HCT116 (cell line): ENCODE results near the gene GNAO1. TPM values are rescaled to one million over a fixed set of nuclear protein-coding genes. Genes with fewer than 3 reads are reported as not detected.

Source experiments
- ATAC-seq: fragments of 200-7000 bp; cut with Tn5 transposase; 2 replicates; pipeline ENCODE4 v1.9.1; 2020; ENCODE audit warnings: mild to moderate bottlenecking, moderate library complexity
- BruUV-seq: library from RNA; stranded (reverse); fragments of 400-500 nt; replicated peaks from 2 replicates; lab custom pipeline; 2021; lab: Mats Ljungman, UMichigan
- CTCF ChIA-PET: fragments of 300-600 bp; sonication (Branson Sonifier 250); formaldehyde crosslinking; loops from one replicate; lab custom pipeline; 2021; ENCODE audit warnings: antibody characterized with exemption; lab: Charles Lee
- POLR2A ChIA-PET: fragments of 300-600, 350-600 bp; sonication (Branson Sonifier 250); formaldehyde crosslinking; loops from one replicate; lab custom pipeline; 2021; ENCODE audit warnings: antibody characterized with exemption; lab: Charles Lee
- RAD21 ChIA-PET, 2 experiments: fragments of 300-600 bp; sonication (Branson Sonifier 250); formaldehyde crosslinking; loops; one replicate each; lab custom pipeline; 2023; ENCODE audit warnings: low total read pairs in 2 of 2; ENCODE audit not compliant: uncharacterized antibody in 2 of 2, unreplicated experiment in 2 of 2, low non-redundant PET in 1 of 2; lab: Charles Lee
- DNase-seq: peaks from one replicate; pipeline ENCODE4 v3.0.0-alpha.2; 2010; ENCODE audit warnings: low read depth, low spot score
- H2AFZ ChIP-seq: fragments of 200-600 bp; shearing (Covaris generic), sonication (generic); 2 replicates; pipeline ENCODE4 v1.6.1; 2017; ENCODE audit warnings: low read depth, mixed run types, mixed read lengths, antibody characterized with exemption, low read length; ENCODE audit not compliant: poor library complexity, severe bottlenecking
- H3K27ac ChIP-seq: 2 replicates; pipeline ENCODE4 v1.5.1; 2012; ENCODE audit warnings: low read depth, low read length
- H3K27me3 ChIP-seq: fragments of 200-600 bp; sonication (generic); 2 replicates; pipeline ENCODE4 v1.6.1; 2016; ENCODE audit warnings: mixed run types, low read length, mixed read lengths; ENCODE audit not compliant: insufficient read depth
- H3K36me3 ChIP-seq, 2 experiments: fragments of 200-500 bp in 1 of 2; fragments of 200-600 bp in 1 of 2; sonication (Bioruptor generic) in 1 of 2; sonication (generic) in 1 of 2; 2 replicates each; pipeline versions ENCODE4 v1.5.1 to v1.6.1; 2014 to 2016; ENCODE audit warnings: low read length in 2 of 2, inconsistent platforms in 1 of 2, mixed read lengths in 1 of 2, mixed run types in 1 of 2; ENCODE audit not compliant: insufficient read depth in 2 of 2, control insufficient read depth in 1 of 2
- H3K4me1 ChIP-seq, 2 experiments: fragments of 200-600 bp in 1 of 2; sonication (generic) in 1 of 2; 2 replicates each; pipeline versions ENCODE4 v1.5.1 to v1.6.1; 2012 to 2017; ENCODE audit warnings: low read length in 2 of 2, inconsistent platforms in 1 of 2, mild to moderate bottlenecking in 1 of 2, mixed read lengths in 1 of 2, mixed run types in 1 of 2, moderate library complexity in 1 of 2; ENCODE audit not compliant: insufficient read depth in 2 of 2, control insufficient read depth in 1 of 2
- H3K4me2 ChIP-seq: fragments of 200-600 bp; sonication (generic); 2 replicates; pipeline ENCODE4 v1.6.1; 2017; ENCODE audit warnings: mixed run types, low read length, mixed read lengths
- H3K4me3 ChIP-seq, 2 experiments: fragments of 200-600 bp in 1 of 2; sonication (generic) in 1 of 2; replicated peaks in 1 of 2; 2 replicates each; pipeline ENCODE4 v1.5.1; 2011 to 2016; ENCODE audit warnings: low read length in 2 of 2, control low read depth in 1 of 2, low read depth in 1 of 2, mild to moderate bottlenecking in 1 of 2, mixed read lengths in 1 of 2, mixed run types in 1 of 2
- H3K79me2 ChIP-seq: fragments of 200-600 bp; sonication (generic); 2 replicates; pipeline ENCODE4 v1.6.1; 2017; ENCODE audit warnings: mild to moderate bottlenecking, mixed run types, low read length, moderate library complexity, mixed read lengths; ENCODE audit not compliant: insufficient read depth
- H3K9ac ChIP-seq: fragments of 200-600 bp; sonication (generic); 2 replicates; pipeline ENCODE4 v1.6.1; 2016; ENCODE audit warnings: low read length, mixed read lengths
- H3K9me2 ChIP-seq: fragments of 200-600 bp; sonication (generic), shearing (Covaris generic); 2 replicates; pipeline ENCODE4 v1.6.1; 2017; ENCODE audit warnings: mixed run types, mild to moderate bottlenecking, moderate library complexity; ENCODE audit not compliant: insufficient read depth
- H3K9me3 ChIP-seq, 2 experiments: fragments of 200-500 bp in 1 of 2; fragments of 200-600 bp in 1 of 2; sonication (Bioruptor generic) in 1 of 2; sonication (generic) in 1 of 2; 2 replicates each; pipeline ENCODE4 v1.6.1; 2014 to 2017; ENCODE audit warnings: low read length in 2 of 2, mixed read lengths in 2 of 2, inconsistent platforms in 1 of 2, low read depth in 1 of 2, mild to moderate bottlenecking in 1 of 2, mixed run types in 1 of 2, moderate library complexity in 1 of 2; ENCODE audit not compliant: control insufficient read depth in 1 of 2, insufficient read depth in 1 of 2
- H4K20me1 ChIP-seq: fragments of 200-600 bp; sonication (generic), shearing (Covaris generic); 2 replicates; pipeline ENCODE4 v1.6.1; 2017; ENCODE audit warnings: mixed run types, mild to moderate bottlenecking, moderate library complexity; ENCODE audit not compliant: insufficient read depth
- CBX3 ChIP-seq: IDR thresholded peaks from 2 replicates; pipeline ENCODE4 v1.6.1; 2012; ENCODE audit warnings: low read depth
- CEBPB ChIP-seq: IDR thresholded peaks from 2 replicates; pipeline ENCODE4 v1.6.1; 2012; ENCODE audit warnings: low read depth
- EGR1 ChIP-seq: IDR thresholded peaks from 2 replicates; pipeline ENCODE4 v1.6.1; 2012; ENCODE audit warnings: low read depth
- ELF1 ChIP-seq: IDR thresholded peaks from 2 replicates; pipeline ENCODE4 v1.6.1; 2012; ENCODE audit warnings: low read depth, borderline replicate concordance
- FOSL1 ChIP-seq: IDR thresholded peaks from 2 replicates; pipeline ENCODE4 v1.6.1; 2012; ENCODE audit warnings: low read depth
- JUND ChIP-seq: IDR thresholded peaks from 2 replicates; pipeline ENCODE4 v1.6.1; 2012
- POLR2A ChIP-seq: IDR thresholded peaks from 2 replicates; pipeline ENCODE4 v1.7.0; 2011; ENCODE audit warnings: borderline replicate concordance; ENCODE audit not compliant: insufficient read depth, insufficient read length; ENCODE audit errors: extremely low read depth
- RAD21 ChIP-seq: IDR thresholded peaks from 2 replicates; pipeline ENCODE4 v1.6.1; 2012; ENCODE audit warnings: low read depth, mild to moderate bottlenecking
- SIN3A ChIP-seq: IDR thresholded peaks from 2 replicates; pipeline ENCODE4 v1.6.1; 2012; ENCODE audit warnings: low read depth
- SP1 ChIP-seq: IDR thresholded peaks from 2 replicates; pipeline ENCODE4 v1.6.1; 2012; ENCODE audit warnings: low read depth
- SRF ChIP-seq: IDR thresholded peaks from 2 replicates; pipeline ENCODE4 v1.6.1; 2012; ENCODE audit warnings: low read depth
- ZFX ChIP-seq: fragments of 450-650 bp; IDR thresholded peaks from 2 replicates; pipeline ENCODE4 v1.6.1; 2017
- ZNF274 ChIP-seq: fragments of 200-500 bp; sonication (Bioruptor generic); IDR thresholded peaks from 2 replicates; pipeline ENCODE4 v1.6.1; 2014; ENCODE audit warnings: mild to moderate bottlenecking, low read depth, low read length, inconsistent platforms
- intact Hi-C: fragments of 100-400 bp; cut with micrococcal nuclease; formaldehyde crosslinking; loops from 2 replicates; pipeline ENCODE4 v1.10.0; 2022
- total RNA-seq: library from RNA; stranded (reverse); gene quantifications from one replicate; pipeline ENCODE4 v1.2.1, GENCODE V29; 2021; ENCODE audit not compliant: unreplicated experiment
- TF ChIP-seq, protein P1 (sequence below): IDR thresholded peaks from 2 replicates; pipeline ENCODE4 v1.6.1; 2012
- TF ChIP-seq, protein P2 (sequence below), 3 experiments: fragments of 200-600 bp in 1 of 3; sonication (generic) in 1 of 3; IDR thresholded peaks in 2 of 3; conservative IDR thresholded peaks in 1 of 3; 2 replicates each; pipeline ENCODE4 v1.5.1; 2012 to 2017; ENCODE audit warnings: low read depth in 2 of 3, low read length in 2 of 3, antibody characterized with exemption in 1 of 3, borderline replicate concordance in 1 of 3, control low read depth in 1 of 3, mild to moderate bottlenecking in 1 of 3, mixed read lengths in 1 of 3, mixed run types in 1 of 3, moderate library complexity in 1 of 3; ENCODE audit not compliant: insufficient read depth in 1 of 3
- TF ChIP-seq, protein P3 (sequence below): IDR thresholded peaks from 2 replicates; pipeline ENCODE4 v1.6.1; 2012; ENCODE audit warnings: low read depth
- TF ChIP-seq, protein P4 (sequence below): IDR thresholded peaks from 2 replicates; pipeline ENCODE4 v1.6.1; 2011; ENCODE audit warnings: mild to moderate bottlenecking, low read length, moderate library complexity; ENCODE audit not compliant: insufficient replicate concordance; ENCODE audit errors: extremely low read depth
- TF ChIP-seq, protein P5 (sequence below): IDR thresholded peaks from 2 replicates; pipeline ENCODE4 v1.6.1; 2012

GNAO1 gene
- total RNA-seq, 1 experiment from 2014 or later: 0.12 TPM

DNA sequence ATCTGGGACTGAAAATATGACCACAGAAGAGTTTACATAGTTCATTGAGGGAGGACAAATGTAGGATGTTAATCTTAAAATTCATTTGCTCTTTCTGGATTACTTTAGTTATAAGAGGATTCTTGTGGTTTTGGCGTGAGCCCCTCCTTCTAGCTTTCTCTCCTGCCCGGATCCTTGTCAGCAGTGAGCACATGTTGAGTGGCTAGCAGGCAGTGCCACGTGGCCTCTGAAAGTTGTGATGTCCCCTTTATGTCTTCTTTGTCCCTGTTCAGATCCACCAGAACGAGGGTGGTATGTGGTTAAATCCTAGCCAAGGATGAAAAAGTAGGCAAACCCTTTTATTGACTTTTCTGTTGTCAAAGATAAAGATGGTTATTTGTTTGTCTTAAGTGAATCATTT is 83.8 kb downstream of the GNAO1 start:
- DNase-seq: no peak
- H3K27me3 ChIP-seq: peaks cover 44% of the 10 kb centered on the region
- H3K79me2 ChIP-seq: no peaks in the 10 kb centered on the region
- ChIA-PET RAD21 (no interaction called here), CTCF (no interaction called here), POLR2A (no interaction called here)
- no peak for ATAC-seq
- no peaks in the 10 kb centered on the region for H3K9me3 ChIP-seq
- BruUV-seq: no TSS peak
- no peak overlapping the region for H3K4me2 ChIP-seq
- no peak overlapping the region for H3K9ac ChIP-seq
- no peak overlapping the region for H2AFZ ChIP-seq
- intact Hi-C loops: no loop called here
- H3K27ac ChIP-seq: no peak overlapping the region
- no peaks in the 10 kb centered on the region for H3K4me1 ChIP-seq
- no peaks in the 10 kb centered on the region for H3K36me3 ChIP-seq
- H4K20me1 ChIP-seq: no peaks in the 10 kb centered on the region
- H3K4me3 ChIP-seq: no peak overlapping the region
- TF ChIP-seq, protein P1, sequence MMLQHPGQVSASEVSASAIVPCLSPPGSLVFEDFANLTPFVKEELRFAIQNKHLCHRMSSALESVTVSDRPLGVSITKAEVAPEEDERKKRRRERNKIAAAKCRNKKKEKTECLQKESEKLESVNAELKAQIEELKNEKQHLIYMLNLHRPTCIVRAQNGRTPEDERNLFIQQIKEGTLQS: no peak
- TF ChIP-seq SIN3A (no peak), CBX3 (no peak), EGR1 (no peak), SRF (no peak), POLR2A (no peak), SP1 (no peak), RAD21 (no peak), CEBPB (no peak), ELF1 (no peak), FOSL1 (no peak), ZNF274 (no peak), ZFX (no peak), JUND (no peak)
- TF ChIP-seq, protein P2, sequence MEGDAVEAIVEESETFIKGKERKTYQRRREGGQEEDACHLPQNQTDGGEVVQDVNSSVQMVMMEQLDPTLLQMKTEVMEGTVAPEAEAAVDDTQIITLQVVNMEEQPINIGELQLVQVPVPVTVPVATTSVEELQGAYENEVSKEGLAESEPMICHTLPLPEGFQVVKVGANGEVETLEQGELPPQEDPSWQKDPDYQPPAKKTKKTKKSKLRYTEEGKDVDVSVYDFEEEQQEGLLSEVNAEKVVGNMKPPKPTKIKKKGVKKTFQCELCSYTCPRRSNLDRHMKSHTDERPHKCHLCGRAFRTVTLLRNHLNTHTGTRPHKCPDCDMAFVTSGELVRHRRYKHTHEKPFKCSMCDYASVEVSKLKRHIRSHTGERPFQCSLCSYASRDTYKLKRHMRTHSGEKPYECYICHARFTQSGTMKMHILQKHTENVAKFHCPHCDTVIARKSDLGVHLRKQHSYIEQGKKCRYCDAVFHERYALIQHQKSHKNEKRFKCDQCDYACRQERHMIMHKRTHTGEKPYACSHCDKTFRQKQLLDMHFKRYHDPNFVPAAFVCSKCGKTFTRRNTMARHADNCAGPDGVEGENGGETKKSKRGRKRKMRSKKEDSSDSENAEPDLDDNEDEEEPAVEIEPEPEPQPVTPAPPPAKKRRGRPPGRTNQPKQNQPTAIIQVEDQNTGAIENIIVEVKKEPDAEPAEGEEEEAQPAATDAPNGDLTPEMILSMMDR (IDR thresholded peaks at IDR 0.05 in 2 of 3, conservative IDR thresholded peaks at IDR 0.05 in 1 of 3; ENCODE audit: borderline replicate concordance in 1 of 3, insufficient read depth in 1 of 3, low read depth in 2 of 3, low read length in 2 of 3): no peak
- TF ChIP-seq, protein P3, sequence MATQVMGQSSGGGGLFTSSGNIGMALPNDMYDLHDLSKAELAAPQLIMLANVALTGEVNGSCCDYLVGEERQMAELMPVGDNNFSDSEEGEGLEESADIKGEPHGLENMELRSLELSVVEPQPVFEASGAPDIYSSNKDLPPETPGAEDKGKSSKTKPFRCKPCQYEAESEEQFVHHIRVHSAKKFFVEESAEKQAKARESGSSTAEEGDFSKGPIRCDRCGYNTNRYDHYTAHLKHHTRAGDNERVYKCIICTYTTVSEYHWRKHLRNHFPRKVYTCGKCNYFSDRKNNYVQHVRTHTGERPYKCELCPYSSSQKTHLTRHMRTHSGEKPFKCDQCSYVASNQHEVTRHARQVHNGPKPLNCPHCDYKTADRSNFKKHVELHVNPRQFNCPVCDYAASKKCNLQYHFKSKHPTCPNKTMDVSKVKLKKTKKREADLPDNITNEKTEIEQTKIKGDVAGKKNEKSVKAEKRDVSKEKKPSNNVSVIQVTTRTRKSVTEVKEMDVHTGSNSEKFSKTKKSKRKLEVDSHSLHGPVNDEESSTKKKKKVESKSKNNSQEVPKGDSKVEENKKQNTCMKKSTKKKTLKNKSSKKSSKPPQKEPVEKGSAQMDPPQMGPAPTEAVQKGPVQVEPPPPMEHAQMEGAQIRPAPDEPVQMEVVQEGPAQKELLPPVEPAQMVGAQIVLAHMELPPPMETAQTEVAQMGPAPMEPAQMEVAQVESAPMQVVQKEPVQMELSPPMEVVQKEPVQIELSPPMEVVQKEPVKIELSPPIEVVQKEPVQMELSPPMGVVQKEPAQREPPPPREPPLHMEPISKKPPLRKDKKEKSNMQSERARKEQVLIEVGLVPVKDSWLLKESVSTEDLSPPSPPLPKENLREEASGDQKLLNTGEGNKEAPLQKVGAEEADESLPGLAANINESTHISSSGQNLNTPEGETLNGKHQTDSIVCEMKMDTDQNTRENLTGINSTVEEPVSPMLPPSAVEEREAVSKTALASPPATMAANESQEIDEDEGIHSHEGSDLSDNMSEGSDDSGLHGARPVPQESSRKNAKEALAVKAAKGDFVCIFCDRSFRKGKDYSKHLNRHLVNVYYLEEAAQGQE: no peak
- TF ChIP-seq, protein P4, sequence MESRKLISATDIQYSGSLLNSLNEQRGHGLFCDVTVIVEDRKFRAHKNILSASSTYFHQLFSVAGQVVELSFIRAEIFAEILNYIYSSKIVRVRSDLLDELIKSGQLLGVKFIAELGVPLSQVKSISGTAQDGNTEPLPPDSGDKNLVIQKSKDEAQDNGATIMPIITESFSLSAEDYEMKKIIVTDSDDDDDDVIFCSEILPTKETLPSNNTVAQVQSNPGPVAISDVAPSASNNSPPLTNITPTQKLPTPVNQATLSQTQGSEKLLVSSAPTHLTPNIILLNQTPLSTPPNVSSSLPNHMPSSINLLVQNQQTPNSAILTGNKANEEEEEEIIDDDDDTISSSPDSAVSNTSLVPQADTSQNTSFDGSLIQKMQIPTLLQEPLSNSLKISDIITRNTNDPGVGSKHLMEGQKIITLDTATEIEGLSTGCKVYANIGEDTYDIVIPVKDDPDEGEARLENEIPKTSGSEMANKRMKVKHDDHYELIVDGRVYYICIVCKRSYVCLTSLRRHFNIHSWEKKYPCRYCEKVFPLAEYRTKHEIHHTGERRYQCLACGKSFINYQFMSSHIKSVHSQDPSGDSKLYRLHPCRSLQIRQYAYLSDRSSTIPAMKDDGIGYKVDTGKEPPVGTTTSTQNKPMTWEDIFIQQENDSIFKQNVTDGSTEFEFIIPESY: no peak
- TF ChIP-seq, protein P5, sequence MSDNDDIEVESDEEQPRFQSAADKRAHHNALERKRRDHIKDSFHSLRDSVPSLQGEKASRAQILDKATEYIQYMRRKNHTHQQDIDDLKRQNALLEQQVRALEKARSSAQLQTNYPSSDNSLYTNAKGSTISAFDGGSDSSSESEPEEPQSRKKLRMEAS: no peak
- H3K9me2 ChIP-seq: no peaks in the 10 kb centered on the region
